NCI-H510A treated with DMSO at 0.1 percent for 48 hours (cell line): ENCODE results near the gene SLC9A9.

ENCODE experiments used
- DNase-seq: peaks from one replicate; lab custom pipeline; 2025; lab: John Stamatoyannopoulos, UW

The SLC9A9 gene

GRCh38 chr3:143597774-143598652, 250.3 kb downstream of the SLC9A9 start:
- DNase-seq = no peak

- DNase-seq = no peak
These were observed 251.2 kb downstream of the SLC9A9 start for GRCh38 chr3:143596957-143597642.

- DNase-seq = no peak
These were observed 252.7 kb downstream of the SLC9A9 start for GRCh38 chr3:143595456-143596077.

- DNase-seq = no peak
These were observed 254.1 kb downstream of the SLC9A9 start for GRCh38 chr3:143594206-143594605.

GRCh38 chr3:143590660-143591059, 257.6 kb downstream of the SLC9A9 start:
- DNase-seq = no peak

GRCh38 chr3:143586576-143586975, 261.7 kb downstream of the SLC9A9 start:
- DNase-seq = no peak

- no peak for DNase-seq
These were observed 262.4 kb downstream of the SLC9A9 start for GRCh38 chr3:143585720-143586456.

GRCh38 chr3:143584474-143584873, 263.8 kb downstream of the SLC9A9 start:
- no peak for DNase-seq

- DNase-seq = no peak
These were observed 266.1 kb downstream of the SLC9A9 start for GRCh38 chr3:143581972-143582722.

GRCh38 chr3:143578810-143579435, 269.3 kb downstream of the SLC9A9 start:
- no peak for DNase-seq

GRCh38 chr3:143576568-143577270, 271.5 kb downstream of the SLC9A9 start:
- DNase-seq = no peak

GRCh38 chr3:143574933-143575332, 273.3 kb downstream of the SLC9A9 start:
- DNase-seq = no peak

GRCh38 chr3:143573610-143574303, 274.5 kb downstream of the SLC9A9 start:
- no peak for DNase-seq

GRCh38 chr3:143571548-143571947, 276.7 kb downstream of the SLC9A9 start:
- no peak for DNase-seq

GRCh38 chr3:143567823-143568222, 280.4 kb downstream of the SLC9A9 start:
- no peak for DNase-seq

- no peak for DNase-seq
These were observed 282.3 kb downstream of the SLC9A9 start for GRCh38 chr3:143565951-143566350.

GRCh38 chr3:143563786-143564185, 284.5 kb downstream of the SLC9A9 start:
- no peak for DNase-seq

- no peak for DNase-seq
These were observed 285.5 kb downstream of the SLC9A9 start for GRCh38 chr3:143562789-143563188.

GRCh38 chr3:143559296-143559695, 289.0 kb downstream of the SLC9A9 start:
- no peak for DNase-seq

- DNase-seq = no peak
These were observed 295.4 kb downstream of the SLC9A9 start for GRCh38 chr3:143552851-143553250.
